ENCODE measurements around the gene ITFG1.

Gene ITFG1

GRCh38 chr16:47299587-47299986, 161.3 kb downstream of the ITFG1 start:
- POLR2A ChIA-PET: no interaction called here
- H3K4me3 ChIP-seq (ENCODE audit: low read depth, low read length): no peak overlapping the region
- CTCF ChIA-PET: no interaction called here
- H3K36me3 ChIP-seq (ENCODE audit: control insufficient read depth in 2 of 2, insufficient read depth in 1 of 2, low read length in 2 of 2): no peaks in the 10 kb centered on the region
- no peaks in the 10 kb centered on the region for H3K4me1 ChIP-seq (ENCODE audit: control insufficient read depth, insufficient read depth, low read length)
- no peak overlapping the region for H3K27ac ChIP-seq (ENCODE audit: extremely low read depth, low read depth, low read length)
- H3K9me3 ChIP-seq (ENCODE audit: control insufficient read depth, insufficient read depth, low read depth, low read length): no peaks in the 10 kb centered on the region
- TF ChIP-seq ZNF629 (tag by site-specific recombination; IDR thresholded peaks at IDR 0.05): no peak
- TF ChIP-seq ZNF248 (tag by site-specific recombination; IDR thresholded peaks at IDR 0.05): no peak
- no peak for TF ChIP-seq TCF7L2 (IDR thresholded peaks at IDR 0.05; ENCODE audit: borderline replicate concordance, low read depth, low read length)
- no peak for TF ChIP-seq ZNF791 (tag by site-specific recombination; IDR thresholded peaks at IDR 0.05)
- TF ChIP-seq ZNF175 (tag by site-specific recombination; IDR thresholded peaks at IDR 0.05): no peak
- no peak for TF ChIP-seq ZNF366 (tag by site-specific recombination; conservative IDR thresholded peaks at IDR 0.05)
- no peak for TF ChIP-seq KLF9 (tag by site-specific recombination; IDR thresholded peaks at IDR 0.05; ENCODE audit: low read depth)
- no peak for TF ChIP-seq ZNF555 (tag by site-specific recombination; conservative IDR thresholded peaks at IDR 0.05)
- no peak for TF ChIP-seq GLI2 (tag by site-specific recombination; IDR thresholded peaks at IDR 0.05; ENCODE audit: borderline replicate concordance, low read depth)
- no peak for TF ChIP-seq PRDM10 (tag by site-specific recombination; IDR thresholded peaks at IDR 0.05)
- no peak for TF ChIP-seq WT1 (tag by site-specific recombination; IDR thresholded peaks at IDR 0.05)

GRCh38 chr16:47284999-47285398, 175.9 kb downstream of the ITFG1 start:
- no peaks in the 10 kb centered on the region for H3K36me3 ChIP-seq (ENCODE audit: control insufficient read depth in 2 of 2, insufficient read depth in 1 of 2, low read length in 2 of 2)
- no peaks in the 10 kb centered on the region for H3K4me1 ChIP-seq (ENCODE audit: control insufficient read depth, insufficient read depth, low read length)
- ChIA-PET POLR2A (no interaction called here), CTCF (no interaction called here)
- H3K27ac ChIP-seq (ENCODE audit: extremely low read depth, low read depth, low read length): no peak overlapping the region
- H3K9me3 ChIP-seq (ENCODE audit: control insufficient read depth, insufficient read depth, low read depth, low read length): no peaks in the 10 kb centered on the region
- H3K4me3 ChIP-seq (ENCODE audit: low read depth, low read length): no peak overlapping the region
- TF ChIP-seq ZNF146 (tag by site-specific recombination; IDR thresholded peaks at IDR 0.05) (no peak), HIC1 (tag by site-specific recombination; IDR thresholded peaks at IDR 0.05) (no peak), ZNF18 (tag by site-specific recombination; IDR thresholded peaks at IDR 0.05) (no peak), GLIS2 (tag by site-specific recombination; IDR thresholded peaks at IDR 0.05) (no peak), ZNF280D (tag by site-specific recombination; IDR thresholded peaks at IDR 0.05) (no peak), ZFP37 (tag by site-specific recombination; IDR thresholded peaks at IDR 0.05) (no peak), ZNF521 (tag by site-specific recombination; IDR thresholded peaks at IDR 0.05) (no peak), ZBTB6 (tag by site-specific recombination; IDR thresholded peaks at IDR 0.05) (no peak)

Measured in HEK293 (cell line).